HG03432 (cell line): ENCODE data around the gene HINFP.
A peak's percentile ranks its signal among the peaks of the same experiment; 100 is the strongest.
"Not testable (repeated sequence)": the region's sequence is repeated elsewhere in the genome, so short reads cannot be mapped to it uniquely, and the experiment has no call there.

Experiments
- ATAC-seq: cut with Tn5 transposase; IDR thresholded peaks from one replicate; pipeline ENCODE4 v1.9.1; 2021; ENCODE audit warnings: mild to moderate bottlenecking, moderate library complexity; ENCODE audit not compliant: unreplicated experiment

Gene HINFP

GRCh38 chr11:119155733-119156492 lies 34.5 kb downstream of the HINFP start:
- no peak for ATAC-seq

DNA sequence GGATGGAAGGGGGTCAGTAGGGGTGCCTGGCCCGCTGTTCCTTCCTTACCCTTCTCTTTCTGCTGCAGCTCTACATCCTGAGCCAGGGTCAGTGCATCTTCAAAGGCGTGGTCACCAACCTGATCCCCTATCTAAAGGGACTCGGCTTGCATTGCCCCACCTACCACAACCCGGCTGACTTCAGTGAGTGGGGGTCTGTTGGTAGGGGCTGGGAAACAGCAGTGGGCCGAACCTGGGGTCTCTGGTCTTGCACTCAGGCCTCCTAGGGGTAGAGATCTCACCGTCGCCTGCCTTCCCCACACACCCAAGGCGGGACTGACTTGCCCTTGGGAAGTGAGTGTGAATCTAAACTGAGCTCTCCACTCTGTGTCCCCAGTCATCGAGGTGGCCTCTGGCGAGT lies 35.1 kb downstream of the HINFP start:
- no peak for ATAC-seq

DNA sequence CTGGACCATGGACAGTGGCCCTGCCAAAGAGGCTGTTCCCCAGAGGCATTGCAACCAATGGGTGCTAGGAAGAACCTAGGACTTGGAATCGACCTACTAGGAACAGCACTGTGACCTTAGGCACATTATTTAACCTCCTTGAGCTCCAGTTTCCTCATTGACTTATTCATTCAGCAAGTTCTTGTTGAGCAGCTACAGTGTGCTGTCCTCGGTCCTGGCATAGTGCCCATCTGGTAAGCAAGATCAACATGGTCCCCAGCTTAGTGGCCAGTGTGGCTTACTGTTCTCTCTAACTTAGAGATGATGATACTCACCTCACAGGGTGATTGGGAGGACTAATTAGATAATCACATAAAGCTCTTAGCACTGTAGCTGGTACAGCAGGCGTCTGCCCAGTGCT lies 35.7 kb downstream of the HINFP start:
- no peak for ATAC-seq

DNA sequence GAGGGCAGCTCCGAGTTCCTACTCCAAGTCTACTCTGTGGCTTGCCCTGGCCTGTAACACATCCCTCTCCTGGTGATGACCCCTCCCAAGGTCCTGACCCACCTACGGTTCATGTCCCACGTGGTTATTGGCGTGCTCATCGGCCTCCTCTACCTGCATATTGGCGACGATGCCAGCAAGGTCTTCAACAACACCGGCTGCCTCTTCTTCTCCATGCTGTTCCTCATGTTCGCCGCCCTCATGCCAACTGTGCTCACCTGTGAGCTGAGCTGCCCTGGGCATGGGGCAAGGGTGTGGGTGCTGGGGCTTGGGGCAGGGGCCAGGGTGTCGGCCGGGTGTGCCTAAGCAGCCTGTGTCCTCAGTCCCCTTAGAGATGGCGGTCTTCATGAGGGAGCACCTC lies 37.1 kb downstream of the HINFP start:
- ATAC-seq, result no peak

DNA sequence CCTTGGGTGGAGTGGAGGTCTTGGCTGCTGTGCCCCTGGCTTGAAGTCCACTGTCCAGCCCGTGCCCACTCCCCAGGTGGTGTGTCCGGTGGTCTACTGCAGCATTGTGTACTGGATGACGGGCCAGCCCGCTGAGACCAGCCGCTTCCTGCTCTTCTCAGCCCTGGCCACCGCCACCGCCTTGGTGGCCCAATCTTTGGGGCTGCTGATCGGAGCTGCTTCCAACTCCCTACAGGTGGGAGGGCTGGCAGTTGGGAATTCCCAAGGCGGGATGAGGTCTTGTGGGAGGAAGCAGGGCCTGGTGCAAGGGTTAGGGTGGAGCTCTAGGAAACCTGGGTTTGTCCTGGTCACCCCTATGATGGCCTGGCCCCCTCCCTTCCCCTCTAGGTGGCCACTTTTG lies 38.8 kb downstream of the HINFP start:
- ATAC-seq, result no peak

GRCh38 chr11:119161871-119162270 lies 40.5 kb downstream of the HINFP start:
- ATAC-seq, result no peak

GRCh38 chr11:119166368-119167076 lies 45.1 kb downstream of the HINFP start:
- no peak for ATAC-seq

- ATAC-seq, result not testable (repeated sequence)
Observed at GRCh38 chr11:119167077-119167458, 45.7 kb downstream of the HINFP start.

GRCh38 chr11:119167933-119168332 lies 46.6 kb downstream of the HINFP start:
- ATAC-seq, result no peak

DNA sequence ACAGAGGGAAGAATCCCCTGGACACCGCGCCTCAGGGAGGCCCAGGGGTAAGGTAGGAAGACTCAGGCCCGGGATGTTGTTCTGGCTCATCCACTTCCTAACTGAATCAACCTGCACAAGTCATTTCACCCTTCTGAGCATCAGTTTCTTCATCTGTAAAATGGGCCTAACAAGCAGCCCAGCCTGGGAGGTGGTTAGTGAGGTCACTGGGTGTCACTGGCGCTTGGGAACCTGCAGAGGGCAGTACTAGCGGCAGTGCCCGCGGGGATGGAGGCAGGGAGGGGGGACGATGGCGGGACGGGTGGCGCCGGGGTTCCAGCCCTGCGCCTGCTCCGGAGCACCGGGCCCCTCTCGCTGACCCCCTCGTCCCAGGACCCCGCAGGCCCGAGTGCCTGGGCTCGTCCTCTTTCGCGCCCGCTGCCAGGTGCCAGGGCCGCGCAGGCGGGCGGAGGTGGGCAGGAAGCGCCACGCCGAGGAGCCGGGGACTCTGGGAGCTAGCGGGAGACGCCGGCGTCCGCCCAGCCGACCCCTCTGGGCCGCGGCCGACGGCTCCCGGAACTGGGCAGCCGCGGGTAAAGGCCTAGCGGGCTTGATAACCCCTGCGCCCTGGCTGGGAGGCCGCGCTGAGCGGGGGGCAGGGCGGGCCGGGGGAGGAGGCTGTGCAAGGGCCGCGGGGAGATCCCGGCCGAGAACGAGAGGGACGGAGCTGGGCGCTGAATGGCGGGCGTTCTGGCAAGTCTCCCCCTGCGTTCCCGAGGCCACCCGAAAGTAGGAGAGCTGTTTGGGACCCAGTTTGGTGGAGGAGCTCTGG lies 47.3 kb downstream of the HINFP start, which contains the start of gene NLRX1:
TSS of gene NLRX1 (plus strand) at position 255 of the 811 bp plus-strand sequence. CDS start 2,679 bp downstream, outside the sequence.
- peak; percentile 94 for ATAC-seq

- ATAC-seq, result peak; percentile 16
Observed at GRCh38 chr11:119169282-119169719, 47.9 kb downstream of the HINFP start.

GRCh38 chr11:119172513-119172912 lies 51.1 kb downstream of the HINFP start:
- ATAC-seq, result no peak

DNA sequence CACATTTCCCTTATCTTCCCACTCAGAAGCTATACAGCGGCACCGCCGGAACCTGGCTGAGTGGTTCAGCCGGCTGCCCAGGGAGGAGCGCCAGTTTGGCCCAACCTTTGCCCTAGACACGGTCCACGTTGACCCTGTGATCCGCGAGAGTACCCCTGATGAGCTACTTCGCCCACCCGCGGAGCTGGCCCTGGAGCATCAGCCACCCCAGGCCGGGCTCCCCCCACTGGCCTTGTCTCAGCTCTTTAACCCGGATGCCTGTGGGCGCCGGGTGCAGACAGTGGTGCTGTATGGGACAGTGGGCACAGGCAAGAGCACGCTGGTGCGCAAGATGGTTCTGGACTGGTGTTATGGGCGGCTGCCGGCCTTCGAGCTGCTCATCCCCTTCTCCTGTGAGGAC lies 52.1 kb downstream of the HINFP start:
- ATAC-seq, result no peak

DNA sequence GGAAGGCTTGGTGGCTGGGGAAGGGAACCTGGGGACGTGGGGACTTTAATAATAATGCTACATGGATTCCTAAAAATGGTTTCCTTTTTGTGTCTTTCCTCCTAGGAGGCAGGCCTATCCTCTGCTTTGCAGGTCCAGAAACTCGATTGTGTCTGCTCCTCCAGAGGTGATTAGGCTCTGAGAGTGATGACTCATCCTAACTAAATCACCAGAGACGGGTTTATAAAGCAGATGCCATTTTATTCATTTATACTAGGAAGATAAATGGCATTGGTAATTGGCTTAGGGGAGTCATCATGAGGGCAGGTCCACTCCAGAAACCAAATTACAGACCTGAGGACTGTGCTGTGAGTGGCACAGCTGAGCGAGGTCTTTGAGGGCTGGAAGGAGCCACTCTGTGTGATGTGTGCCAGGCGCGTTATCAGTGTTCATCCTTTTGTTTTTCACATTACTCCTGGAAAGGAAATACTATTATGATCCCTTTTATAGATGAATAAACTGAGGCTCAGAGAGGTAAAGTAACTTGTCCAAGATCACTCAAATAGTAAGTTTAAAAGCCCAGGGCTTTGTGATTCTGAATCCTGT lies 54.2 kb downstream of the HINFP start:
- ATAC-seq, result no peak

DNA sequence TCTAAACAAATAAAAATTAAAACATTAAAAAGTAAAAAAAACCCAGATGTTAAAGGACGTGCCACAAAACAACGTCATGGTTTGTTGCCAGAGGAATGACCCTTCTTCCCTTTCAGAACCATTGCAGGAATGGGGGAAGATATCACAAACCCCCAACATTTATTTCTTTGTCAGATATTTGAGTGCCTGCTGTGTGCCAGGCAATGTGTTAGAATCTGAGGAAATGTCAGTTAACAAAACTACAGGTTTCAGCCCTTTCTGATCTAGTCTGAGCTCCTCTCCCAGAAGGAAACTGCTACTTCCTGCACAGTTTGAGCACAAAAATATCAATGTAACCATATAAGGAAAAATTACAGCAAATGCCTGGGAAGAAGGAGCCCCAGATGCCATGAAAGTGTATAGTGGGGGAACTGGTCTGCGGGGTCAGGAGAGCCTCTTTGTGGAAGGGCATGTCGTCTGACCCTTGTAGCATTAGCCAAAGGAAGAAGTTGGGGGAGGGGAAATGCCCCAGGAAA lies 56.8 kb downstream of the HINFP start:
- no peak for ATAC-seq

- no peak for ATAC-seq
Observed at GRCh38 chr11:119179342-119179741, 58.0 kb downstream of the HINFP start.

DNA sequence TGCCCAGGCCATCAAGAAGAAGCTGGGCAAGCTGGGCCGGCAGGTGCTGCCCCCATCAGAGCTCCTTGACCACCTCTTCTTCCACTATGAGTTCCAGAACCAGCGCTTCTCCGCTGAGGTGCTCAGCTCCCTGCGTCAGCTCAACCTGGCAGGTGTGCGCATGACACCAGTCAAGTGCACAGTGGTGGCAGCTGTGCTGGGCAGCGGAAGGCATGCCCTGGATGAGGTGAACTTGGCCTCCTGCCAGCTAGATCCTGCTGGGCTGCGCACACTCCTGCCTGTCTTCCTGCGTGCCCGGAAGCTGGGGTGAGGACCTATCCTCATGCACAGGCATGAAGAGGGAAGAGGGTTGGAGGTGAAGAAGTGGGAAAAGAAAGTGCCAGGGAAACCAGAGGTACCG lies 58.6 kb downstream of the HINFP start:
- ATAC-seq, result no peak

DNA sequence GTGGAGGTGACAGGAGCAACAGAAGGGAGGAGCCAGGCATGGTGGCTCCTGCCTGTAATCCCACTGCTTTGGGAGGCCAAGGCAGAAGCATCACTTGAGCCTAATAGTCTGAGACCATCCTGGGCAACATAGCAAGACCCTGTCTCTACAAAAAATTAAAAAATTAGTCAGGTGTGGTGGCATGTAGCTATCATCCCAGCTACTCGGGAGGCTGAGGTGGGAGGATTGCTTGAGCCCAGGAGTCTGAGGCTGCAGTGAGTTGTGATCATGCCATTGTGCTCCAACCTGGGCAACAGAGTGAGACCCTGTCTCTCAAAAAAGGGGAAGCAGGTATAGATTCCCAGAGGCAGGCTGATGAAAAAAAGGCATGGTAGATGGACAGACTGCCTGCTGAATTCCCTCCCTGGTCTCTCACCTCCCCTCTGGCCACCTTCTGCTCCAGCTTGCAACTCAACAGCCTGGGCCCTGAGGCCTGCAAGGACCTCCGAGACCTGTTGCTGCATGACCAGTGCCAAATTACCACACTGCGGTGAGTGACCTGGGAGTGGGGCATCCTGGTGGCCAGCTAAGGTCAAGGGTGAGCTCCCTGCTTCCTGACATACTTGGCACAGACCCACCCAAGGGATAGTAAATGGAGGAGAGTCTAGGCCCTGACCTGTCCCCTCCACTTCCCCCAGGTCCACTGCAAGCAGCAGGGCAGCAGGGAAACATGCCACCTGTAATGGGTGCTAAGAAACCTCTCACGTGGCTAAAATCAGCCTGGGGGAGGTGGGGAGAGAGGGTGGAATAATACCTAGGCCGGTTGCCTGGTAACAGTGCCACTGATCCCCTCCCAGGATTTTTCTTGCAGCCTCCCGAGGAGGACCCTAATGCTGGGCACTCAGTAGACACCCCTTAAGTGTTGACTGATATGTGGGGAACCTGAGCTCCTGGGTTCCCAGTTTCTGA lies 59.6 kb downstream of the HINFP start:
- ATAC-seq, result no peak

GRCh38 chr11:119181677-119182412 lies 60.5 kb downstream of the HINFP start:
- ATAC-seq, result no peak
